Measurements from ENCODE around the gene SAMD13. TPM values are rescaled to one million over a fixed set of nuclear protein-coding genes. Genes with fewer than 3 reads are reported as not detected.

The SAMD13 gene
- total and polyA plus RNA-seq, 10 of the 15 experiments (the other 5 are each of a cell fraction or from before 2014, with no cell fraction given) = 0.81 to 1.9 (median 1.2) TPM; not detected in 1

DNA sequence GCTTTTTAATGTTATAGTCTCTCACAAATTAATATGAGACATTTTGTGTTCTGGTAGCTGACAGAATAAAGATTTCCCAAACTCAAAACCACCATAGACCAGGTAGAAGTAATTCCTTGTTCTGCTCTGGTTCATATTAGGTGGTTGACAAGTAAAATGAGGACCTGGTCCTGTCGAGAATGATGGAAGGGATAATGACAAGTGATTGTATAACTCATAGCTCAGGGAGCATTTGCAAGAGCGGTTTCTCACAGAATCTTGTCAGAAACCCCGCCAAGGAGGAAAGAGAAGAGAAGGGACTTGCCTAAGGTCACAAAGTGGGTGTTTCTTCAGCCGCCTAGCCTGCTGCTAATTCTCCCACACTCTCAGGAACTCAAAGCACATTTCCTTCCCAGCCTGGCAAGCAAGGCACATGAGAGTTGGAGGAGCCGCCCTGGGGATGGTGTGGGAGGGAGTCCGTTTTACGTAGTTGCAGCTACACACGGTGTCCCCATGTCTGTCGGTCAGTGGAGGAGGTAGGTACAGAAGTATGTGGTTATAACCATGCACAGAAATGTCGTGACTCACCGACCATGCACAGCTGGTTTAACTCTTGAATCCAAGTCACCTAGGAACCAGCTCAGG lies 46.5 kb downstream of the SAMD13 start:
- no TSS peak for BruUV-seq (replicated peaks)
- ChIA-PET POLR2A (no interaction called here), RAD21 (ENCODE audit: unreplicated experiment) (no interaction called here), SMC1A (ENCODE audit: uncharacterized antibody, unreplicated experiment) (no interaction called here), CTCF (no interaction called here)
- ATAC-seq (no peak), FAIRE-seq (no peak), DNase-seq (ENCODE audit: low read depth, low spot score) (no peak)
- no peak overlapping the region for H3K4me3 ChIP-seq
- no peaks in the 10 kb centered on the region for H3K4me1 ChIP-seq (ENCODE audit: control insufficient read depth, insufficient read depth, low read length)
- no peaks in the 10 kb centered on the region for H3K79me2 ChIP-seq (ENCODE audit: control insufficient read depth, insufficient read depth, low read length)
- no peak overlapping the region for H2AFZ ChIP-seq (ENCODE audit: control insufficient read depth, low read depth, low read length)
- no peak for TF ChIP-seq NR2C1 (IDR thresholded peaks at IDR 0.05)
- TF ChIP-seq, protein P1, sequence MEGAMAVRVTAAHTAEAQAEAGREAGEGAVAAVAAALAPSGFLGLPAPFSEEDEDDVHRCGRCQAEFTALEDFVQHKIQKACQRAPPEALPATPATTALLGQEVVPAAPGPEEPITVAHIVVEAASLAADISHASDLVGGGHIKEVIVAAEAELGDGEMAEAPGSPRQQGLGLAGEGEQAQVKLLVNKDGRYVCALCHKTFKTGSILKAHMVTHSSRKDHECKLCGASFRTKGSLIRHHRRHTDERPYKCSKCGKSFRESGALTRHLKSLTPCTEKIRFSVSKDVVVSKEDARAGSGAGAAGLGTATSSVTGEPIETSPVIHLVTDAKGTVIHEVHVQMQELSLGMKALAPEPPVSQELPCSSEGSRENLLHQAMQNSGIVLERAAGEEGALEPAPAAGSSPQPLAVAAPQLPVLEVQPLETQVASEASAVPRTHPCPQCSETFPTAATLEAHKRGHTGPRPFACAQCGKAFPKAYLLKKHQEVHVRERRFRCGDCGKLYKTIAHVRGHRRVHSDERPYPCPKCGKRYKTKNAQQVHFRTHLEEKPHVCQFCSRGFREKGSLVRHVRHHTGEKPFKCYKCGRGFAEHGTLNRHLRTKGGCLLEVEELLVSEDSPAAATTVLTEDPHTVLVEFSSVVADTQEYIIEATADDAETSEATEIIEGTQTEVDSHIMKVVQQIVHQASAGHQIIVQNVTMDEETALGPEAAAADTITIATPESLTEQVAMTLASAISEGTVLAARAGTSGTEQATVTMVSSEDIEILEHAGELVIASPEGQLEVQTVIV (IDR thresholded peaks at IDR 0.05; ENCODE audit: borderline replicate concordance, partially characterized antibody) = no peak
- no peak for TF ChIP-seq SIN3A (IDR thresholded peaks at IDR 0.05; ENCODE audit: low read depth, low read length)
- TF ChIP-seq TCF3 (IDR thresholded peaks at IDR 0.05; ENCODE audit: borderline replicate concordance, insufficient read depth, low read depth, low read length) = no peak
- TF ChIP-seq, protein P2, sequence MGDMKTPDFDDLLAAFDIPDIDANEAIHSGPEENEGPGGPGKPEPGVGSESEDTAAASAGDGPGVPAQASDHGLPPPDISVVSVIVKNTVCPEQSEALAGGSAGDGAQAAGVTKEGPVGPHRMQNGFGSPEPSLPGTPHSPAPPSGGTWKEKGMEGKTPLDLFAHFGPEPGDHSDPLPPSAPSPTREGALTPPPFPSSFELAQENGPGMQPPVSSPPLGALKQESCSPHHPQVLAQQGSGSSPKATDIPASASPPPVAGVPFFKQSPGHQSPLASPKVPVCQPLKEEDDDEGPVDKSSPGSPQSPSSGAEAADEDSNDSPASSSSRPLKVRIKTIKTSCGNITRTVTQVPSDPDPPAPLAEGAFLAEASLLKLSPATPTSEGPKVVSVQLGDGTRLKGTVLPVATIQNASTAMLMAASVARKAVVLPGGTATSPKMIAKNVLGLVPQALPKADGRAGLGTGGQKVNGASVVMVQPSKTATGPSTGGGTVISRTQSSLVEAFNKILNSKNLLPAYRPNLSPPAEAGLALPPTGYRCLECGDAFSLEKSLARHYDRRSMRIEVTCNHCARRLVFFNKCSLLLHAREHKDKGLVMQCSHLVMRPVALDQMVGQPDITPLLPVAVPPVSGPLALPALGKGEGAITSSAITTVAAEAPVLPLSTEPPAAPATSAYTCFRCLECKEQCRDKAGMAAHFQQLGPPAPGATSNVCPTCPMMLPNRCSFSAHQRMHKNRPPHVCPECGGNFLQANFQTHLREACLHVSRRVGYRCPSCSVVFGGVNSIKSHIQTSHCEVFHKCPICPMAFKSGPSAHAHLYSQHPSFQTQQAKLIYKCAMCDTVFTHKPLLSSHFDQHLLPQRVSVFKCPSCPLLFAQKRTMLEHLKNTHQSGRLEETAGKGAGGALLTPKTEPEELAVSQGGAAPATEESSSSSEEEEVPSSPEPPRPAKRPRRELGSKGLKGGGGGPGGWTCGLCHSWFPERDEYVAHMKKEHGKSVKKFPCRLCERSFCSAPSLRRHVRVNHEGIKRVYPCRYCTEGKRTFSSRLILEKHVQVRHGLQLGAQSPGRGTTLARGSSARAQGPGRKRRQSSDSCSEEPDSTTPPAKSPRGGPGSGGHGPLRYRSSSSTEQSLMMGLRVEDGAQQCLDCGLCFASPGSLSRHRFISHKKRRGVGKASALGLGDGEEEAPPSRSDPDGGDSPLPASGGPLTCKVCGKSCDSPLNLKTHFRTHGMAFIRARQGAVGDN (IDR thresholded peaks at IDR 0.05) = no peak
- no peak for TF ChIP-seq ZNF274 (IDR thresholded peaks at IDR 0.05; ENCODE audit: insufficient read depth, insufficient read length)
- TF ChIP-seq, protein P3, sequence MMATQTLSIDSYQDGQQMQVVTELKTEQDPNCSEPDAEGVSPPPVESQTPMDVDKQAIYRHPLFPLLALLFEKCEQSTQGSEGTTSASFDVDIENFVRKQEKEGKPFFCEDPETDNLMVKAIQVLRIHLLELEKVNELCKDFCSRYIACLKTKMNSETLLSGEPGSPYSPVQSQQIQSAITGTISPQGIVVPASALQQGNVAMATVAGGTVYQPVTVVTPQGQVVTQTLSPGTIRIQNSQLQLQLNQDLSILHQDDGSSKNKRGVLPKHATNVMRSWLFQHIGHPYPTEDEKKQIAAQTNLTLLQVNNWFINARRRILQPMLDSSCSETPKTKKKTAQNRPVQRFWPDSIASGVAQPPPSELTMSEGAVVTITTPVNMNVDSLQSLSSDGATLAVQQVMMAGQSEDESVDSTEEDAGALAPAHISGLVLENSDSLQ (IDR thresholded peaks at IDR 0.05) = no peak
- no peak for TF ChIP-seq BCL3 (IDR thresholded peaks at IDR 0.05; ENCODE audit: borderline replicate concordance, insufficient read depth, low read depth, low read length, poor library complexity, severe bottlenecking)
- intact Hi-C loops (cut with micrococcal nuclease; ENCODE audit: unreplicated experiment) (no loop called here), in situ Hi-C loops (cut with MboI) (no loop called here)
- H3K36me3 ChIP-seq (ENCODE audit: control insufficient read depth in 2 of 2, insufficient read depth in 2 of 2, low read length in 1 of 2) = no peaks in the 10 kb centered on the region
- H4K20me1 ChIP-seq (ENCODE audit: control insufficient read depth, insufficient read depth) = no peaks in the 10 kb centered on the region
- H3K27me3 ChIP-seq (replicated peaks in 1 of 2; ENCODE audit: control insufficient read depth in 2 of 2, insufficient read depth in 2 of 2, low read length in 1 of 2) = no peaks in the 10 kb centered on the region
- WGBS (ENCODE audit: insufficient coverage, insufficient replicate concordance, low lambda C conversion rate, missing lambda C conversion rate) = 47% methylated on average over 11 of the region's 11 CpGs
- H3K27ac ChIP-seq (ENCODE audit: control insufficient read depth, insufficient read depth) = no peak overlapping the region
- H3K4me2 ChIP-seq (ENCODE audit: control insufficient read depth, insufficient read depth) = no peak overlapping the region
- H3K9ac ChIP-seq (ENCODE audit: control insufficient read depth, insufficient read depth, low read length) = no peak overlapping the region
- no peaks in the 10 kb centered on the region for H3K9me3 ChIP-seq (replicated peaks; ENCODE audit: control insufficient read depth, insufficient read depth, low read length)

Measured in GM12878 (cell line).